ENCODE results near the gene SNX6. TPM values are rescaled to one million over a fixed set of nuclear protein-coding genes. Genes with fewer than 3 reads are reported as not detected.
"Not testable (repeated sequence)": the region's sequence is repeated elsewhere in the genome, so short reads cannot be mapped to it uniquely, and the experiment has no call there.

The SNX6 gene
- total RNA-seq, 1 experiment from 2014 or later: 192 TPM

DNA sequence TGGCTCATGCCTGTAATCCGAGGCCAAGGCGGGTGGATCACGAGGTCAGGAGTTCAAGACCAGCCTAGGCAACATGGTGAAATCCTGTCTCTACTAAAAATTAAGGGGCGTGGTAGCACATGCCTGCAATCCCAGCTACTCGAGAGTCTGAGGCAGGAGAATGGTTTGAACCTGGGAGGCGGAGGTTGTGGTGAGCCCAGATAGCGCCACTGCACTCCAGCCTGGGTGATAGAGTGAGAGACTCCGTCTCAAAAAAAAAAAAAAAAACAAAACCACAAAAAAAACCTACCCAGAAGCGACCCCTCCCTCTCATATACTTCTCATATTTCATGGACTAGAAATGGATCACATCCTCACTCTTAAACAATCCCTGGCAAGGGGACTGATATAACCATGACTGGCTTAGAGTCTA, 4.4 kb upstream of the SNX6 start:
- not testable (repeated sequence) for DNase-seq (ENCODE audit: low read depth)

DNA sequence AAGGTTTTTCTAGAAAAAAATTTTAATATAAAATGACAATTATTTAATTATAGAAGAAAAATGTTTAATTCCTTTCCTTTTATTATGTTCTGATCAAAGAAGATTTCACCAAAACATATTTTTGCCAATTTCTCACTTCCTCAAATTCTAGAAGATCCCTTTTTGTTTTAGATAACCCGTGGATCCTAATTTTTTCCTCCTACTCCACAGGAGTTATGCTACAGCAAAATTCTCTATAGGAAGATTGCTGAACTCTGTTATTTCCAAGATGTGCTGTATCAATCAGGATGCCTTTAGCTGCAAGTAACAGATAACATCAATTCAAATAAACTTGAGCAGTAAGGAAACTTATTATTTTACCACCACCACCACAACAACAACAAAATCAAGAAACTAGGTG, 3.8 kb upstream of the SNX6 start:
- no peak for DNase-seq (ENCODE audit: low read depth)

DNA sequence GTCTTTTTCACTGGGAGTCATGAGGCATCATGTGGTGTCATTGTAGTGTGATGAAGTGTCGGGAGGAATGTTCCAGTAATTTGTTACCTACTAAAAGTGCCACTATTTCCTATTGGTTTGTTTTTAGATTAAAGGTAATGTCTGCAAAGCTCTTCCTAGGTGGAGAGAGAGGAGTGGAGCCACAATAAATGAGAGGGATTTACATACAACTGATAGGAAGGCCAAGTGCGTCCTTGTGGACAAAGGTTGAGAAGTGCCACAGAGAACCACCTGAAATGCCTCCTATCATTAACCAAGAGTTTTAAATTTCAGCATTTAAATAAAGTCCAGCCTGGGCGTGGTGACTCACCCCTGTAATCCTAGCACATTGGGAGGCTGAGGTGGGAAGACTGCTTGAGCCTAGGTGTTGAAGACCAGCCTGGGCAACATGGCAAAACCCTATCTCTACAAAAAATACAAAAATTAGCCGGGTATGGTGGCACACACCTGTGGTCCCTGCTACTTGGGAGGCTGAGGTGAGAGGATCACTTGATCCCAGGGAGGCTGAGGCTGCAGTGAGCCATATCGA, 2.5 kb upstream of the SNX6 start:
- peak; percentile 12 for DNase-seq (ENCODE audit: low read depth)

DNA sequence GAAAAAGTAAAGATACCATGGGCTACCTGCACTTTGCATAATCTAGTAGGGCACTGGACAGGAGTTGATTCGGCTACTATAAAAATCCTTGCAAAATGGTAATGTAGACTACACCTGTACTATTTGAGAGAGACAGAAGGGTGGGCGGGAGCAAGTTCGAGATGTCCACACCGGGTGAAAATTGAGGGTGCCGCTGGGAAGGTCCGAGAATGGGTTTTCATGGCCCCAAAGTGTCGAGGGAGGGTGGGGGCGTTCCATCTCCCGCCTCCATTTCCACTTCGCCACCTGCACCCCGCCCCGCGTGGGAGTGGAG, 648 bp downstream of the SNX6 start:
- no peak for DNase-seq (ENCODE audit: low read depth)

DNA sequence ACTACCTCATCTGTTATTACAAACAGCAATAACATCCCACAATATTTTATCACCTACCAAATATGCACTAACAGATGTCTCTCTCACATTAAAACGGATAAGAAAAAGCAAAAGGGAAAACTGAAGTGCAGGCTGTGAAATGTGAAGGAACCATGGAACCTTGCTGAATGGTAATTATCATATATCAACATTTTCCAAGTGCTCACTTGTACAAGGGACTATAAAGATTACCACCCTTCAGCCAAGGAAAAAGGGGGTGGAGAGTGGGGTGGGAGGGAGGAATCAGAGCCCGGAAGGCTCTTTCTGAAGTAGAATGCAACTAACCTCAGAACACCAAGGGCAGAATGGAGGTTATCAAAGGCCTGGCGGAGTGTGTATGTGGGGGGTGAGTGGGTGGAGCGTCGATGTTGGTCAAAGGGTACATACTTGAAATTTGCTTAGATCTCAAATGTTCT, 1.2 kb downstream of the SNX6 start:
- peak; percentile 40 for DNase-seq (ENCODE audit: low read depth)

DNA sequence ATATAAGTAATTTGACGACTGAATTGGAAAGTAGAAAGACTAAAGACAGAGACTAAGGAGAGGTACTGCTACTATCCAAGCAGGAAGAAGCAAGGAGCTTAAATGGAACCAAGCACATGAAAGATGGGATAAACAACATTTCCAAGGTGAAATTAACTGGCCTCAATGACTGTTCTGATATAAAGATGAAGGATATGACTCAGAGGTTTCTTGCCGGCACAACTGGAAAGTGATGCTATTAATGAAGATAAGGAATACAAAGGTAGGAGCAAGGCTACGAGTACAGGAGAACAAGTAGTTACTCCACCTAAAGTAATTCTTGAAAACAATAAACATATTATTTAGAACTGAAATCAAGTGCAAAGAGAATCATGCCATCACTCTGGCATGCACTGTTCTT, 6.4 kb downstream of the SNX6 start:
- DNase-seq (ENCODE audit: low read depth): no peak

DNA sequence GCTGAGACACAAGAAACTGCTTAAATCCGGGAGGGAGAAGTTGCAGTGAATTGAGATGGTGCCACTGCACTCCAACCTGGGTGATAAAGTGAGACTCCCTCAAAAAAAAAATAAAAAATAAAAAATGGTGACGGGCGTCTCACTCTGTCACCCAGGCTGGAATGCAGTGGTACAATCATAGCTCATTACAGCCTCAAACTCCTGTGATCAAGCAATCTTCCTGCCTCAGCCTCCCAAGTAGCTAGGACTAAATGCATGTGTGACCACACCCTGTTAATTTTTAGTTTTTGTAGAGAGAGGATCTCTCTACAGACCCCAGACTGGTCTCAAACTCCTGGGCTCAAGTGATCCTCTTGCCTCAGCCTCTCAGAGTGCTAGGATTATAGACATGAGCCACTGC, 9.1 kb downstream of the SNX6 start:
- no peak for DNase-seq (ENCODE audit: low read depth)

DNA sequence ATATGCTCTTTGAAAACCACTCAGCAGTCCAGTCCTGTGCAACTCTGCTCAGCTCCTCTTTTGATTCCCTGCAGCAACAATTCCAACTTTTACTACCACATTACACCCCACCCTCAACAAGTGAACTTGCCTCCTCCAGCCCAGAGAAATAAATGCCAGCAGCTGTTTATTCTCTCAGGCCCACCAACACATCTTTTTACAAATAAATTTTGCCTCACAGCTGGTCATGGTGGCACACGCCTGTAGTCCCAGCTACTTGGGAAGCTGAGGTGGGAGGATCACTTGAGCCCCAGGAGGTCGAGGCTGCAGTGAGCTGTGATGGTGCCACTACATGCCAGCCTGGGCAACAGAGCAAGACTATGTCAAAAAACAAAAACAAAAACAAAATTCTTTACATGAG, 9.8 kb downstream of the SNX6 start:
- no peak for DNase-seq (ENCODE audit: low read depth)

DNA sequence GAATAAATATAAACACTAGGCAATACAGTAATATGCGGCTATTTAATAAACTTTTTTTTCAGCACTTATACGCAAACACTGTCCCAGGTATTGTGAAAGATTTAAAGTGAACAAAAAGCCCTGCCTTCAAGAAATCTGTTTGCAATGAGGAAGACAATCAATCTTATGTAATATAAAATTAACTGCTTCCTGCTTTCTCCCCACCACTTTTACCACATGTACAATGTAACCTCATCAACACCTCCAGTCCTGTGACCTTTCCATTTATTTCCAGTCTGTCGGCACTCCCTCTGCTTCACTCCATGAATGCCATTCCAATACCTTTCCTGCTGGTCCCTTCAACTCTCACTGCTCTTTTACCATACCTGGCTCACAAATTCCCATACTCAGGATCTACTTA, 10.5 kb downstream of the SNX6 start:
- DNase-seq (ENCODE audit: low read depth): no peak

DNA sequence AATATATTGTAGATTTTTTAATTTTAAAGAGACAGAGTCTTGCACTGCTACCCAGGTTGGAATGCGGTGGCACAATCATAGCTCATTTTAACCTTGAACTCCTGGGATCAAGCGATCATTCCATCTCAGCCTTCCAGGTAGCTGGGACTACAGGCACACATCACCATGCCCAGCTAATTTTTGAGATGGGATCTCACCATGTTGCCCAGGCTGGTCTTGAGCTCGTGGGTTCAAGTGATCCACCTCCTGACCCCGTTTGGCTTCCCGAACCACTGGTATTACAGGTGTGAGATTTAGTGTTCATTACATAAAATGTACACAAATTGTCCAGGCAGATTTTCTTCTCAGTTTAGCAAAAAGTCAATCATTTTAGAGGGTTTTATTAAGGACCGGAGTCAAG, 13.6 kb downstream of the SNX6 start:
- no peak for DNase-seq (ENCODE audit: low read depth)

DNA sequence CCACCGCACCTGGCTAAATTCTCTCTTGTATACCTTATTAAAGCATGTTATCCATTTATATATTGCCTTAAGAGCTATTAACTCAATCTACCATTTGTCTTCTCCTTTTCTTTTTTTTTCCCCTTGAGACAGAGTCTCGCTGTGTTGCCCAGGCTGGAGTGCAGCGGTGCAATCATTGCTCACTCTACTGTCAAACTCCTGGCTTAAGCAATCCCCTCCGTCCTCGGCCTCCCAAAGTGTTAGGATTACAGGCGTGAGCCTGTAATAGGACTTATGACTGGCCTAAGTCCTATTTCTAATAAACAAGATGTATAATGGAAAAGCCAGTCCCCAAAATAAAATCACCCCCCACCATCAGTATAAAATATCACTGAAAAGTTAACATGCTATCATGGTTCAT, 14.4 kb downstream of the SNX6 start:
- no peak for DNase-seq (ENCODE audit: low read depth)

DNA sequence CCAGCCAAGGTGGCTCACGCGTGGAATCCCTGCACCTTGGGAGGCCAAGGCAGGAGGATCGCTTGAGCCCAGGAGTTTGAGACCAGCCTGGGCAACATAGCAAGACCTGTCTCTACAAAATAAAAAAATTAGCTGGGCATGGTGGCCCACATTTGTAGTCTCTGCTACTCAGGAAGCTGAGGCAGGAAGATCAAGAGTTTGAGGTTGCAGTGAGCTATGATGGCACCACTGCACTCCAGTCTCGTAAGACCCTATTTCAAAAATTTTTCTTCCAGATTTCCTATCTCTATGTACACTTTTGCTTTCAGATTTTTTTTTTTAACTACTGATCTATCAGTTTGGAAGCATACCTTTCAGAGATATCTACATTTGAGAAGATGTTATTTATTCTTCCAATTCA, 15.3 kb downstream of the SNX6 start:
- DNase-seq (ENCODE audit: low read depth): no peak

DNA sequence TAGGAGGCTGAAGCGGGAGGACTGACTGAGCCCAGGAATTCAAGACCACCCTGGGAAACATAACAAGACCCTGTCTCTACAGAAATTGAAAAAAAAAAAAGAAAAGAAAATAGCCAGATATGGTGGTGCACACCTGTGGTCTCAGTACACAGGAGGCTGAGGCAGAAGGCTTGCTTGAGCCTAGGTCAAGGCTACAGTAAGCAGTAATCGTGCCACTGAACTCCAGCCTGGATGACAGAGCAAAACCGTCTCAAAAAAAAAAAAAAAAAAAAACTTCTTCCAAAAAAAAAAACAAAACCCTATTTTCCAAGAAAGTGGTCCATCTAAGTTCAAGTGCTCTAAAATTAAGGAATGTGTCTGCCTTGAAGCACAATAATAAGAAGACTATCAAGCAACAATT, 19.8 kb downstream of the SNX6 start:
- no peak for DNase-seq (ENCODE audit: low read depth)

DNA sequence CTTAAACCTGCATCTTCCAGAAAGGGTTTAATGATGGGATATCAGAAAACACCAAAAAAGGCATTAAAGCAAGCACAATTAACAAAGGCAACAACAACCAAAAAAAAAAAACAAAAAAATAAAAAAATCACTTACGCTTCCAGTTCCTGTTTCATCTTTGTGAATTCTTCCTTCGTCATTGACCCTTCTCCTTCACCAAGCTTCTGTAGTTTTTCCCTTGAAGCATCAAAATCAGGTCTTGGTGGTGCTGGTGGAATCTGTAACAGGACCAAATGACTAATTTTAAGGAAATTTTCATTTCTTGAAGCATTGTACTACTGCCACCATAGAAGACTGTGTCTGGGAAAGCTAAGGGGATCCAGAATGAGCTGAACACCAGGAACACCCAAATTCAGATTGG, 24.5 kb downstream of the SNX6 start:
- no peak for DNase-seq (ENCODE audit: low read depth)

DNA sequence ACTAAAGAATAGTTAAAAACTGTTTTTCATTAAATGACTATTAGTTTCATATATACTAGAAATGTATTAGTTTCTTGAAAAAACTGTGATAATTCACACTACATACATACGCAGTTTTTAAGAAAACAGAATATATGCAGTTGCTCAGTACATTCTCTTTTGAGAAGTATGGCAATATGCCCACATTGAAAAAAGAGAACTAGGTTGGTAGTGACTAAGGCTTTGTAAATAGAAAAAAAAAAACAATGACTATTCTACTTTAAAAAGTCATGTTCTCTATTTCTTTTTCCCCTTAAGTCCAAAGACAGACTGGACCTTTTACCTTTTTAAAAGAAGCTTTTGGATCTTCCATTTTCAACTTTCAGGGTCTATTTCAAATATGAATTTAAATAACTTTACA, 25.0 kb downstream of the SNX6 start:
- DNase-seq (ENCODE audit: low read depth): no peak

DNA sequence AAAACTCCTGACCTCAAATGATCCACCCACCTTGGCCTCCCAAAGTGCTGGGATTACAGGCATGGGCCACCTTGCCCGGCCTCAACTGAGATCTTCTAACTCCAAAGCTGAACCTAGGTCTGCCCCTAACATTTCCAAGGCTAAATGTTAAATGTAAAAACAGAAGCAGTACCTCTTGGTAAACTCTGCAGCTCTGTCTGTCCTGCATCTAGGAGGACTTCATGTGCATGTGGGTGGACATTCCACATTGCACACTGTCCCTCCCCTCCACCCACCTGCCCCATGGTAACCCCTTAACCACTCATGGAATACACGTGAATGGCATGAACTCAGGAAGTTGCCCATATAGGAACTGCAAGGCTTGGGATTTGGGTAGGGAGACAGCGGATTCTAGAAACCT, 33.1 kb downstream of the SNX6 start:
- DNase-seq (ENCODE audit: low read depth): no peak

DNA sequence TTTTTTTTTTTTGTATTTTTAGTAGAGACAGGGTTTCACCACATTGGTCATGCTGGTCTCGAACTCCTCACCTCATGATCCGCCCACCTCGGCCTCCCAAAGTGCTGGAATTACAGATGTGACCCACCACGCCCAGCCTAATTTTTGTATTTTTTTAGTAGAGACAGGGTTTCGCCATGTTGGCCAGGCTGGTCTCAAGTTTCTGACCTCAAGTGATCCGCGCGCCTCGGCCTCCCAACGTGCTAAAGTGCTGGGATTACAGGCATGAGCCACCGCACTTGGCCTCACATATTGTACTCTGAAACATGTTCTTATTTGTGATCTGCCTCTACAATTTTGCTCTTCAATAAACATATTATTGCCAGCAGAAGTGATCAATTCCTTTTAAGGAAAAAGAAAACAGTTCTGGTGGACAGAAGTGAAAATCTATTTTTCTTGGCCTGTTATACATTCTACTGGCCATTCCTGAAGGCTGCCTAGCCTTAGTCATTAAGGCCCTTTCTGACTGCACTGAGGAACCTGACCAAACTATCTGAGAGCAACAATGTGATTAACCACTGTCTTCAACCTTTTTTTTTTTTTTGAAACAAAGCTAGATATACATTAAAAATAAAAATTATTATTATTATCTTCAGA, 36.1 kb downstream of the SNX6 start:
- DNase-seq (ENCODE audit: low read depth): no peak

DNA sequence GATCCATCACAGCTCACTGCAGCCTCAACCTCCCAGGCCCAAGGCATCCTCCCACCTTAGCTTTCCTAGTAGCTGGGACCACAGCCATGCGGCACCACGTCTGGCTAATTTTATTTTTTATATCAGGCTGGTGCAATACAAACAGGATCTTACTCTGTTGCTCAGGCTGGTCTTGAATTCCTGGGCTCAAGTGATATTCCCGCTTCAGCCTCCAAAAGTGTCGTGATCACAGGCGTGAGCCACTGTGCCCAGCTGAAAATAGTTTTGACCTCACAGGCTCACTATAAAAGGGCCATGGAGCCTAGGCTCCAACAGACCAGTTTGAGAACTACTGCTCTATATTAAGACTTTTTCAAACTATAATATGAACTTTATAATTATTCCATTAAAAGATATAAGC, 37.3 kb downstream of the SNX6 start:
- no peak for DNase-seq (ENCODE audit: low read depth)

DNA sequence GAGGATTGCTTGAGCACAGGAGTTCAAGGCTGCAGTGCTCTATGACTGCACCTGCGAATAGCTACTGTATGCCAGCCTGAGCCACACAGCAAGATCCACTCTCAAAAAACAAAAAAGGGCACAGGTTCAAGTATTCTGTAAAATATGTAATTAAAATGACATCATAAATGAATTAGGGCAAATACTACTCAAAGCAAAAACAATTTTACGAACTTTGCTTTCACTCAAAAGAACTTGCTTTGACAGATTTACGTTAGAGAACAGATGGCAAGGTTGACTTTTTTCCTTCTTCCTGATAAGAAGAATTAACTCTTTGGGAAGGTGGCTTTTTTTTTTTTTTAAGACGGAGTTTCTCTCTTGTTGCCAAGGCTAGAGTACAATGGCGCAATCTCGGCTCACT, 46.4 kb downstream of the SNX6 start:
- no peak for DNase-seq (ENCODE audit: low read depth)

DNA sequence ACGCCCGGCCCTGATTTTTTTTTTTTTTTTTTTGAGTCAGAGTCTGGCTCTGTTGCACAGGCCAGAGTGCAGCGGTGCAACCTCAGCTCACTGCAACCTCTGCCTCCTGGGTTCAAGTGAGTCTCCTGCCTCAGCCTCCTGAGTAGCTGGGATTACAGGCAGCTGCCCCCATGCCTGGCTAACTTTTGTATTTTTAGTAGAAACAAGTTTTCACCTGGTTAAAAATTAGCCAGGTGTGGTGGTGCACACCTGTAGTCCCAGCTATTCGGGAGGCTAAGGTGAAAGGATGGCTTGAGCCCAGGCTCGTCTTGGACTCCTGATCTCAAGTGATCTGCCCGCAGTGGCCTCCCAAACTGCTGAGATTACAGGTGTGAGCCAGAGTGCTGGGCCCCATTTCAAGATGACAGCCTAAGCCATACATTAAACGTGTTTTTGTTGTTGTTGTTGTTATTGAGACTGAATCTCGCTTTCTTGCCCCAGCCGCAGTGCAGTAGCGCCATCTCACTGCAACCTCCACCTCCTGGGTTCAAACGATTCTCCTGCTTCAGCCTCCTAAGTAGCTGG, 47.7 kb downstream of the SNX6 start:
- DNase-seq (ENCODE audit: low read depth): no peak

DNA sequence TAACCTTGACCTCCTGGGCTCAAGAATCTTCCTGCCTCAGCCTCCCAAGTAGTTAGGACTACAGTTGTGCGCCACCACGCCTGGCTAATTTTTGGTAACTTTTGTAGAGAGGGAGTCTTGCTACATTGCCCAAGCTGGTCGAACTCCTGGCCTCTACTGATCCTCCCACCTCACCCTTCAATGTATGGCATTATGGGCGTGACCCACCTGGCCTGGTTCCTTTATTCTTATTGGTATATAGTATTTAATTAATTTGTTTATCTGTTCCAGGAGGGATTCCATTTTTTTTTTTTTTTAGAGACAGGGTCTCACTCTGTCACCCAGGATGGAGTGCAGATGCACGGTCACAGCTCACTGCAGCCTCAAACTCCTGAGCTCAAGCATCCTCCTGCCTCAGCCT, 49.6 kb downstream of the SNX6 start:
- no peak for DNase-seq (ENCODE audit: low read depth)

DNA sequence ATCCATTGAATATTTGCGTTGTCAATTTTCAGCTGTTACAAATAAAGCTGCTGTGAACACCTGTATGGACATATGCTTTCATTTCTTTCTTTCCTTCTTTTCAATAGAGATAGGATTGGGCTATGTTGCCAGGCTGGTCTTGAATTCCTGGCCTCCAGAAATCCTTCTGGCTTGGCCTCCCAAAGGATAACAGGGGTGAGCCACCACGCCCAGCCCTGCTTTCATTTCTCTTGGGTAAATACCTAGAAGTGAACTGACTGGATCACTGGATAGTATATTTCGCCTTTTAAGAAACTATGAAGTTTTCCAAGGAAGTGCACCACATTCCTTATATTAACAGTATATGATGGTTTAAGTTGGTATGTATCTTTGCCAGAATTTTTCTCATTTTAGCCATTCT, 58.2 kb downstream of the SNX6 start:
- DNase-seq (ENCODE audit: low read depth): no peak

DNA sequence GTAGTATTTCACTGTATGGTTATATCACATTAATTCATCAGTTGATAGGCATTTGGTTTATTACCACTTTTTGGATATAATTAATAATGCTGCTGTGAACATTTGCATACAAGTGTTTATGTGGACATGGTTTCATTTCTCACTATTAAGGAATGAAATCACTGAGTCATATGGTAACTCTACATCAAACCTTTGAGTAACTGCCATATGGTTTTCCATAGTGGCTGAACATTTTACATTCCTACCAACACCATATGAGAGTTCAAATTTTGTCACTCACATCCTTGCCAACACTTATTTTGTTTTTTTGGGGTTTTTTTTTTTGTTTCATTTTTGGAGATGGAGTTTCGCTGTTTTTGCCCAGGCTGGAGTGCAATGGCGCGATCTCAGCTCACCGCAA, 60.2 kb downstream of the SNX6 start:
- DNase-seq (ENCODE audit: low read depth): no peak

DNA sequence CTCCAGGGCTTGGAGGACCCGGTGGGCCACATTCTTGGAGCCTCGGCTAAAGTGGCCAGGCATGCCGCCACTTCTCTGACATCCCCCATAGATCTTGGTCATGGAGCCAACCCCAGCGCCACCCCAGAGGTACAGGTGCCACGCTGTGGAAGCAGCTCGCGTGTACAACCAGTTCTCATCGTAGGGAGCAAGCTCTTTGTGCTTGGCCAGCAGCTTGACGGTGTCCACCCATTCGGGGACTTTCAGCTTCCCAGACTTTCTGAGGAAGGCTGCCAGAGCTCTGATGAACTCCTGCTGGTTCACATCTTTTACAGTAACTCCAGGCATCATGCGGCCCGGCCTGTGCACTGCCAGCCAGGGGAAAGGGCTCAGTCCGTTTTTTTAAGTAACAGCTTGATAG, 61.1 kb downstream of the SNX6 start:
- no peak for DNase-seq (ENCODE audit: low read depth)

Measured in Daoy (cell line).